A673 (cell line): ENCODE measurements around the gene ABCF1.

Source experiments
- EZH2 ChIP-seq: fragments of 200-600 bp; sonication (generic); IDR thresholded peaks from 2 replicates; pipeline ENCODE4 v1.6.1; 2017; ENCODE audit warnings: borderline replicate concordance, low read depth, mild to moderate bottlenecking, mixed read lengths, antibody characterized with exemption, low read length; ENCODE audit not compliant: poor library complexity, severe bottlenecking
- TF ChIP-seq, protein P1 (sequence below): fragments of 300-800, 200-600 bp; sonication (generic); conservative IDR thresholded peaks from 2 replicates; pipeline ENCODE4 v1.5.1; 2017; ENCODE audit warnings: low read depth, mild to moderate bottlenecking, antibody characterized with exemption, low read length, moderate library complexity, mixed read lengths

DNA sequence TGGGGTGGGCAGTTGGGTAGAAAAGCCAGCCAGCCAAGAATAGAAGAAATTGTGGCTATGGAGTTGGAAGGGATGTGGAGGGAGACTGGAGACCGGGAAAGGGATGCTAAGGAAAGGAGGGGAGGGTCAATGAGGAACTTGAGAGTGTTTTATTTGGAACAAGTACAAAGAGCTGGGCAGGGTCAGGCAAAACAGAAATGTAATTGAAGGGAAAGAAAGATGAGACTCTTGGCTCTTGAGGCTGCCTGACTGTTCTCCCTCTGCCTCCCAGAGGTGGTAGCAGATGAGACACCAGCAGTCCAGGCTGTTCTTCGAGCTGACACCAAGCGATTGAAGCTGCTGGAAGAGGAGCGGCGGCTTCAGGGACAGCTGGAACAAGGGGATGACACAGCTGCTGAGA, 12.7 kb downstream of the ABCF1 start:
- TF ChIP-seq, protein P1, sequence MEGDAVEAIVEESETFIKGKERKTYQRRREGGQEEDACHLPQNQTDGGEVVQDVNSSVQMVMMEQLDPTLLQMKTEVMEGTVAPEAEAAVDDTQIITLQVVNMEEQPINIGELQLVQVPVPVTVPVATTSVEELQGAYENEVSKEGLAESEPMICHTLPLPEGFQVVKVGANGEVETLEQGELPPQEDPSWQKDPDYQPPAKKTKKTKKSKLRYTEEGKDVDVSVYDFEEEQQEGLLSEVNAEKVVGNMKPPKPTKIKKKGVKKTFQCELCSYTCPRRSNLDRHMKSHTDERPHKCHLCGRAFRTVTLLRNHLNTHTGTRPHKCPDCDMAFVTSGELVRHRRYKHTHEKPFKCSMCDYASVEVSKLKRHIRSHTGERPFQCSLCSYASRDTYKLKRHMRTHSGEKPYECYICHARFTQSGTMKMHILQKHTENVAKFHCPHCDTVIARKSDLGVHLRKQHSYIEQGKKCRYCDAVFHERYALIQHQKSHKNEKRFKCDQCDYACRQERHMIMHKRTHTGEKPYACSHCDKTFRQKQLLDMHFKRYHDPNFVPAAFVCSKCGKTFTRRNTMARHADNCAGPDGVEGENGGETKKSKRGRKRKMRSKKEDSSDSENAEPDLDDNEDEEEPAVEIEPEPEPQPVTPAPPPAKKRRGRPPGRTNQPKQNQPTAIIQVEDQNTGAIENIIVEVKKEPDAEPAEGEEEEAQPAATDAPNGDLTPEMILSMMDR: no peak
- TF ChIP-seq EZH2: no peak
